Measurements from ENCODE around the gene FOXO1.
"Not testable (repeated sequence)": the region's sequence is repeated elsewhere in the genome, so short reads cannot be mapped to it uniquely, and the experiment has no call there.

DNA sequence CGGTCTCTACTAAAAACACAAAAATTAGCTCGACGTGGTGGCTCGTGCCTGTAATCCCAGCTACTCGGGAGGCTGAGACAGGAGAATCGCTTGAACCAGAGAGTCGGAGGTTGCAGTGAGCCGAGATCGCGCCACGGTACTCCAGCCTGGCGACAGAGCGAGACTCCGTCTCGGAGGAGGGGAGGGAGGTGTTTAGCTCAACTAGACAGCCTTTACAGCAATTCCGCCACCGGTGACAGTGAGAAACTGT lies 2.4 kb downstream of the FOXO1 start:
- TF ChIP-seq, protein P1, sequence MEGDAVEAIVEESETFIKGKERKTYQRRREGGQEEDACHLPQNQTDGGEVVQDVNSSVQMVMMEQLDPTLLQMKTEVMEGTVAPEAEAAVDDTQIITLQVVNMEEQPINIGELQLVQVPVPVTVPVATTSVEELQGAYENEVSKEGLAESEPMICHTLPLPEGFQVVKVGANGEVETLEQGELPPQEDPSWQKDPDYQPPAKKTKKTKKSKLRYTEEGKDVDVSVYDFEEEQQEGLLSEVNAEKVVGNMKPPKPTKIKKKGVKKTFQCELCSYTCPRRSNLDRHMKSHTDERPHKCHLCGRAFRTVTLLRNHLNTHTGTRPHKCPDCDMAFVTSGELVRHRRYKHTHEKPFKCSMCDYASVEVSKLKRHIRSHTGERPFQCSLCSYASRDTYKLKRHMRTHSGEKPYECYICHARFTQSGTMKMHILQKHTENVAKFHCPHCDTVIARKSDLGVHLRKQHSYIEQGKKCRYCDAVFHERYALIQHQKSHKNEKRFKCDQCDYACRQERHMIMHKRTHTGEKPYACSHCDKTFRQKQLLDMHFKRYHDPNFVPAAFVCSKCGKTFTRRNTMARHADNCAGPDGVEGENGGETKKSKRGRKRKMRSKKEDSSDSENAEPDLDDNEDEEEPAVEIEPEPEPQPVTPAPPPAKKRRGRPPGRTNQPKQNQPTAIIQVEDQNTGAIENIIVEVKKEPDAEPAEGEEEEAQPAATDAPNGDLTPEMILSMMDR (conservative IDR thresholded peaks at IDR 0.05; ENCODE audit: low read length): not testable (repeated sequence)
- not testable (repeated sequence) for TF ChIP-seq EZH2phosphoT487 (IDR thresholded peaks at IDR 0.05; ENCODE audit: borderline replicate concordance)
